ENCODE results near the gene CCNJL. TPM values are rescaled to one million over a fixed set of nuclear protein-coding genes. Genes with fewer than 3 reads are reported as not detected.

The CCNJL gene
- total RNA-seq, 1 donor from 2014 or later, result 11.4 TPM

DNA sequence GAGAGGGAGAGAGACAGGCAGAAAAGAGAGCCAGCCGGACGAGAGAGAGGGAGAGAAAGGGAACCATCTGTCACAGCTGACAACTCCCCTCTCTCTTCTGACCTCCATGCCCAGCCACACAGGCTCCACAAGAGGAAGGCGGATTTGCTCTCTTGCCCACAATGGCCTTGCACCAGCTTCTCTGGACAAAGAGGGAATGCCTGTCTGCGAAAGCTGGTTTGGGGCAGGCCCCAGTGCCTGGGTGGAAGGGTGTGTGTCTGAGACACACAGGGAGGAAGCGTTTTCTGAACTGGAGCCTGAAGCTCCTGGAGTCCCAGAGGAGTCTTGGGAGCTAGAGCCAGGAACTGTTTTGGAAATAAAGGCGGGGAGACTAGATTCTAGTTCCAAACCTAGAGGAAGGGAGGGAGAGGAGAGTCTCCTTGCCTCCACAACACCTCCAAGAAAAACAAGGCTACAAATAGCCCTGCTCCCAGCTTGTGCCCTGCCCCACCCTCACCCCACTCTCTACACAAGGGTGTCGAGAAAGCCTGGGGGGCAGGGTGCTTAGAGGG lies 45.6 kb upstream of the CCNJL start:
- Mint-ChIP-seq H3K36me3 (ENCODE audit: low read depth) (no peaks in the 10 kb centered on the region), H3K4me1 (ENCODE audit: low read depth) (peaks cover 5% of the 10 kb centered on the region), H3K27me3 (ENCODE audit: low read depth) (no peaks in the 10 kb centered on the region), H3K4me3 (ENCODE audit: unreplicated experiment) (no peak overlapping the region), H3K27ac (ENCODE audit: unreplicated experiment) (no peak overlapping the region), H3K9me3 (ENCODE audit: low read depth) (no peaks in the 10 kb centered on the region)
- TF ChIP-seq, protein P1, sequence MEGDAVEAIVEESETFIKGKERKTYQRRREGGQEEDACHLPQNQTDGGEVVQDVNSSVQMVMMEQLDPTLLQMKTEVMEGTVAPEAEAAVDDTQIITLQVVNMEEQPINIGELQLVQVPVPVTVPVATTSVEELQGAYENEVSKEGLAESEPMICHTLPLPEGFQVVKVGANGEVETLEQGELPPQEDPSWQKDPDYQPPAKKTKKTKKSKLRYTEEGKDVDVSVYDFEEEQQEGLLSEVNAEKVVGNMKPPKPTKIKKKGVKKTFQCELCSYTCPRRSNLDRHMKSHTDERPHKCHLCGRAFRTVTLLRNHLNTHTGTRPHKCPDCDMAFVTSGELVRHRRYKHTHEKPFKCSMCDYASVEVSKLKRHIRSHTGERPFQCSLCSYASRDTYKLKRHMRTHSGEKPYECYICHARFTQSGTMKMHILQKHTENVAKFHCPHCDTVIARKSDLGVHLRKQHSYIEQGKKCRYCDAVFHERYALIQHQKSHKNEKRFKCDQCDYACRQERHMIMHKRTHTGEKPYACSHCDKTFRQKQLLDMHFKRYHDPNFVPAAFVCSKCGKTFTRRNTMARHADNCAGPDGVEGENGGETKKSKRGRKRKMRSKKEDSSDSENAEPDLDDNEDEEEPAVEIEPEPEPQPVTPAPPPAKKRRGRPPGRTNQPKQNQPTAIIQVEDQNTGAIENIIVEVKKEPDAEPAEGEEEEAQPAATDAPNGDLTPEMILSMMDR (IDR thresholded peaks at IDR 0.05), result no peak
- no peak for DNase-seq (ENCODE audit: low spot score)

DNA sequence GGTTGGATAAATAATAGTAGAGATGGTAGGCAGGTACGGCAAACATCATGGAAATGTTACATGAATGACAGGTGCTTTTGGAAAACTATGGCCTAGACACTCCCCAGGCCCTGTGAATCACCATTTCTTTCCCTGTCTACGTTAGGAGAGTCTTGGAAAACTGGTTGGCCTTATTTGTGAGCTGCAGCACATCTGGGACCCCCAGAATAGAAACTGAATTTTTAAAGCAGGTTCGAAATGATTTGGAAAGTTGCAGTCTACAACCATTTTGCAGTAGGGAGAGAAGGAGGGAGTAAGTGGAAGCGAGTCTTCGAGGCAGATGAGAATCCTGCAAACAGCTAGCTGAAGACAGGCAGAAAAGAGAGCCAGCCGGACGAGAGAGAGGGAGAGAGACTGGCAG lies 45.0 kb upstream of the CCNJL start:
- H3K9me3 Mint-ChIP-seq (ENCODE audit: low read depth), result no peaks in the 10 kb centered on the region
- H3K4me3 Mint-ChIP-seq (ENCODE audit: unreplicated experiment), result no peak overlapping the region
- TF ChIP-seq, protein P1 (IDR thresholded peaks at IDR 0.05), result no peak
- H3K4me1 Mint-ChIP-seq (ENCODE audit: low read depth), result peaks cover 3% of the 10 kb centered on the region
- no peak overlapping the region for H3K27ac Mint-ChIP-seq (ENCODE audit: unreplicated experiment)
- no peak for DNase-seq (ENCODE audit: low spot score)
- H3K27me3 Mint-ChIP-seq (ENCODE audit: low read depth), result no peaks in the 10 kb centered on the region
- no peaks in the 10 kb centered on the region for H3K36me3 Mint-ChIP-seq (ENCODE audit: low read depth)

- Mint-ChIP-seq H3K9me3 (ENCODE audit: low read depth) (no peaks in the 10 kb centered on the region), H3K36me3 (ENCODE audit: low read depth) (no peaks in the 10 kb centered on the region), H3K27ac (ENCODE audit: unreplicated experiment) (no peak overlapping the region)
Measured at GRCh38 chr5:160356550-160357347, 44.4 kb upstream of the CCNJL start.

GRCh38 chr5:160354666-160355065 lies 42.3 kb upstream of the CCNJL start:
- TF ChIP-seq, protein P1 (IDR thresholded peaks at IDR 0.05), result no peak
- no peaks in the 10 kb centered on the region for H3K4me1 Mint-ChIP-seq (ENCODE audit: low read depth)
- no peak for DNase-seq (ENCODE audit: low spot score)
- H3K27ac Mint-ChIP-seq (ENCODE audit: unreplicated experiment), result no peak overlapping the region
- no peaks in the 10 kb centered on the region for H3K36me3 Mint-ChIP-seq (ENCODE audit: low read depth)
- no peaks in the 10 kb centered on the region for H3K9me3 Mint-ChIP-seq (ENCODE audit: low read depth)
- H3K27me3 Mint-ChIP-seq (ENCODE audit: low read depth), result no peaks in the 10 kb centered on the region
- no peak overlapping the region for H3K4me3 Mint-ChIP-seq (ENCODE audit: unreplicated experiment)

More at GRCh38 chr5:160356550-160357347, 44.4 kb upstream of the CCNJL start:
- H3K27me3 Mint-ChIP-seq (ENCODE audit: low read depth), result no peaks in the 10 kb centered on the region
- H3K4me3 Mint-ChIP-seq (ENCODE audit: unreplicated experiment), result no peak overlapping the region
- H3K4me1 Mint-ChIP-seq (ENCODE audit: low read depth), result peaks cover 3% of the 10 kb centered on the region
- DNase-seq (ENCODE audit: low spot score), result no peak
- TF ChIP-seq, protein P1 (IDR thresholded peaks at IDR 0.05), result no peak

DNA sequence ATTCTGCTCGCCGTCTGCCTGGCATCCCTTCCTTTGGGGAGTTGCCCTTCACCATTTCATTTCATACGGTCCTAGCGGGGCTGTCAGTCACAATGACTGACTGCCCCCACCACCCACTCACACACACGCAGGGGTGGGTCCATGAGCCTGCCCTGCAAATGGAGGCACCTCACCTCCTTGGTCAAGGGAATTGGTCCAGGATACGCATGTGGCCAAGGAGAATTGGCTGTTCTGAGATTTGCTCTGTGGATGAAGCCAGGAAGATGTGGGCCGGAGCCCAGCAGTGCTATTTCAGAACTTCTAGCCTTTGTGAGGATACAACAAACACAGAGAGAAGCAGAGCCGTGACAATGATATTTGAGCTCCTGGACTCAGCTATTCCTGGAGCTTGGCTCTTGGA lies 41.0 kb upstream of the CCNJL start:
- no peaks in the 10 kb centered on the region for H3K27me3 Mint-ChIP-seq (ENCODE audit: low read depth)
- TF ChIP-seq, protein P1 (IDR thresholded peaks at IDR 0.05), result no peak
- H3K4me1 Mint-ChIP-seq (ENCODE audit: low read depth), result no peaks in the 10 kb centered on the region
- H3K4me3 Mint-ChIP-seq (ENCODE audit: unreplicated experiment), result no peak overlapping the region
- no peaks in the 10 kb centered on the region for H3K9me3 Mint-ChIP-seq (ENCODE audit: low read depth)
- no peaks in the 10 kb centered on the region for H3K36me3 Mint-ChIP-seq (ENCODE audit: low read depth)
- DNase-seq (ENCODE audit: low spot score), result no peak
- H3K27ac Mint-ChIP-seq (ENCODE audit: unreplicated experiment), result no peak overlapping the region
